KMS-11 (cell line): ENCODE data around the gene SOCS7.

Experiments used
- H2AFZ ChIP-seq: fragments of 200-600 bp; sonication (generic); 2 replicates; pipeline ENCODE4 v1.6.1; 2016; ENCODE audit warnings: antibody characterized with exemption, mixed run types, low read depth
- H3K27ac ChIP-seq: fragments of 200-600 bp; sonication (generic); 2 replicates; pipeline ENCODE4 v1.6.1; 2016; ENCODE audit warnings: mild to moderate bottlenecking, mixed run types
- H3K27me3 ChIP-seq: fragments of 200-600 bp; sonication (generic); 2 replicates; pipeline ENCODE4 v1.6.1; 2017; ENCODE audit warnings: mild to moderate bottlenecking, low read depth, mixed run types, moderate library complexity; ENCODE audit not compliant: insufficient read depth
- H3K36me3 ChIP-seq: fragments of 200-600 bp; sonication (generic); 2 replicates; pipeline ENCODE4 v1.6.1; 2017; ENCODE audit warnings: mild to moderate bottlenecking, mixed run types; ENCODE audit not compliant: insufficient read depth
- H3K4me1 ChIP-seq: fragments of 200-600 bp; sonication (generic); 2 replicates; pipeline ENCODE4 v1.6.1; 2016; ENCODE audit warnings: mild to moderate bottlenecking, low read depth, mixed run types; ENCODE audit not compliant: poor library complexity, severe bottlenecking
- H3K4me2 ChIP-seq: fragments of 200-600 bp; sonication (generic); 2 replicates; pipeline ENCODE4 v1.7.0; 2016; ENCODE audit warnings: mild to moderate bottlenecking, mixed run types
- H3K4me3 ChIP-seq: fragments of 200-600 bp; sonication (generic); IDR thresholded peaks from 2 replicates; pipeline ENCODE4 v1.6.1; 2017; ENCODE audit warnings: low read depth, low read length, mixed read lengths; ENCODE audit not compliant: insufficient read depth
- H3K79me2 ChIP-seq: fragments of 200-600 bp; sonication (generic); 2 replicates; pipeline ENCODE4 v1.6.1; 2016; ENCODE audit warnings: low read depth, mixed run types; ENCODE audit not compliant: insufficient read depth
- H3K9ac ChIP-seq: fragments of 200-600 bp; sonication (generic); 2 replicates; pipeline ENCODE4 v1.6.1; 2016; ENCODE audit warnings: mild to moderate bottlenecking, mixed run types
- H4K20me1 ChIP-seq: fragments of 200-600 bp; sonication (generic); 2 replicates; pipeline ENCODE4 v1.6.1; 2016; ENCODE audit warnings: mild to moderate bottlenecking, mixed run types; ENCODE audit not compliant: insufficient read depth
- CTCF ChIP-seq: fragments of 200-600 bp; sonication (generic); conservative IDR thresholded peaks from 2 replicates; pipeline ENCODE4 v1.6.1; 2017; ENCODE audit warnings: low read depth, mild to moderate bottlenecking, antibody characterized with exemption, low read length, moderate library complexity, mixed read lengths

Gene SOCS7

GRCh38 chr17:38379448-38379847 lies 27.8 kb downstream of the SOCS7 start:
- H3K79me2 ChIP-seq, result no peaks in the 10 kb centered on the region
- H2AFZ ChIP-seq, result no peak overlapping the region
- H3K36me3 ChIP-seq, result no peaks in the 10 kb centered on the region
- no peak overlapping the region for H3K4me2 ChIP-seq
- no peaks in the 10 kb centered on the region for H3K4me1 ChIP-seq
- no peak overlapping the region for H3K4me3 ChIP-seq
- H4K20me1 ChIP-seq, result no peaks in the 10 kb centered on the region
- H3K27ac ChIP-seq, result no peak overlapping the region
- no peak overlapping the region for H3K9ac ChIP-seq
- H3K27me3 ChIP-seq, result no peaks in the 10 kb centered on the region
- no peak for TF ChIP-seq CTCF

GRCh38 chr17:38395090-38395489 lies 43.4 kb downstream of the SOCS7 start:
- H3K36me3 ChIP-seq, result no peaks in the 10 kb centered on the region

GRCh38 chr17:38397227-38397626 lies 45.6 kb downstream of the SOCS7 start:
- Histone ChIP-seq H3K79me2 (no peaks in the 10 kb centered on the region), H3K4me1 (no peaks in the 10 kb centered on the region), H3K27me3 (no peaks in the 10 kb centered on the region), H3K27ac (no peak overlapping the region), H3K9ac (no peak overlapping the region), H2AFZ (no peak overlapping the region), H3K4me3 (no peak overlapping the region), H3K4me2 (no peak overlapping the region), H4K20me1 (no peaks in the 10 kb centered on the region), H3K36me3 (no peaks in the 10 kb centered on the region)
- TF ChIP-seq CTCF, result no peak

More at GRCh38 chr17:38395090-38395489, 43.4 kb downstream of the SOCS7 start:
- no peak for TF ChIP-seq CTCF
- Histone ChIP-seq H4K20me1 (no peaks in the 10 kb centered on the region), H3K27me3 (no peaks in the 10 kb centered on the region), H3K79me2 (no peaks in the 10 kb centered on the region), H3K4me1 (no peaks in the 10 kb centered on the region), H3K9ac (no peak overlapping the region), H3K4me3 (no peak overlapping the region), H3K4me2 (no peak overlapping the region), H2AFZ (no peak overlapping the region), H3K27ac (no peak overlapping the region)

GRCh38 chr17:38400286-38400685 lies 48.6 kb downstream of the SOCS7 start:
- no peak overlapping the region for H3K4me2 ChIP-seq
- no peak overlapping the region for H2AFZ ChIP-seq
- no peak for TF ChIP-seq CTCF
- H3K79me2 ChIP-seq, result no peaks in the 10 kb centered on the region
- H3K9ac ChIP-seq, result no peak overlapping the region
- no peaks in the 10 kb centered on the region for H4K20me1 ChIP-seq
- no peak overlapping the region for H3K4me3 ChIP-seq
- no peak overlapping the region for H3K27ac ChIP-seq
- H3K27me3 ChIP-seq, result no peaks in the 10 kb centered on the region
- H3K4me1 ChIP-seq, result no peaks in the 10 kb centered on the region
- H3K36me3 ChIP-seq, result no peaks in the 10 kb centered on the region
